NCI-H2196 treated with DMSO at 0.1 percent for 48 hours (cell line): ENCODE data around the gene HLA-DPB1.
"Not testable (repeated sequence)": the region's sequence is repeated elsewhere in the genome, so short reads cannot be mapped to it uniquely, and the experiment has no call there.

ENCODE experiments used
- DNase-seq: peaks from one replicate; lab custom pipeline; 2025; ENCODE audit not compliant: unreplicated experiment; lab: John Stamatoyannopoulos, UW

HLA-DPB1 gene

DNA sequence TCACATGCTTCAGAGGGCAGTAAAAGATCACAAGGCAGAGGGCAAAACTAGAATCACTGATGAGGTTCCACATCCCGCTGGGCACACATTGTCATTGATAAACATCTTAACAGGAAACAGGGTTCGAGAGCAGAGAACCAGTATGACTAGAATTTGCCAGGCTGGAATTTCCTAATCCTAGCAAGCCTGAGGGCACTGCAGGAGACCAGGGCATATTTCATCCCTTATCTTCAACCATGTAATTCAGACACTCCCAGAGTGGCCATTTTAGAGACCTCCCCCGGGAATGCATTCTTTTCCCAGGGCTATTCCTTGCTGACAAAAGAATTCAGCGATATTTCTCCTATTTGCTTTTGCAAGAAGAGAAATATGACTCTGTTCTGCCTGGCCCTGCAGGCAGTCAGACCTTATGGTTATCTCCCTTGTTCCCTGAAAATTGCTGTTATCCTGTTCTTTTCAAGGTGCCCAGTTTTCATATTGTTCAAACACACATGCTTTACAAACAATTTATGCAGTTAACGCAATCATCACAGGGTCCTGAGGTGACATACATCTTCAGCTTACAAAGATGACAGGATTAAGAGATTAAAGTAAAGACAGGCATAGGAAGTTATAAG, 25.4 kb downstream of the HLA-DPB1 start:
- not testable (repeated sequence) for DNase-seq

DNA sequence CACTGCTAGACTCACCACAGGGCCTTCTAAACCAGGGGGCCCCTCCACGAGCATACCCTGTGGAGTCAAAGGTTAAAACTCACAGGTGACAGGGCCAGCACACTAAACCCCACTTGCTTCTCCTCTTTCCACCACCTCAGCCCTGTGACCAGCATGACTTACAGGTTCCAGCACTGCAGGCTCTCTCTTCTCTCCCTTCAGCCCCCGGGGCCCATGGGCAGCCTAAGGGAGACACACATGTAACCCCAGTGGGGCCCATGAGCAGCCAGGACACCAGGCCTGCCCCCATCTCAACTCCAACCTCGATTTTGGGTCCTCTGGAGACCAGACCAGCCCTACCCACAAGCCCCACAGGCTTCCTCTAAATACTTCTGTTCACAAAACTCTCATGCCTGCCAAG, 28.0 kb downstream of the HLA-DPB1 start:
- no peak for DNase-seq

DNA sequence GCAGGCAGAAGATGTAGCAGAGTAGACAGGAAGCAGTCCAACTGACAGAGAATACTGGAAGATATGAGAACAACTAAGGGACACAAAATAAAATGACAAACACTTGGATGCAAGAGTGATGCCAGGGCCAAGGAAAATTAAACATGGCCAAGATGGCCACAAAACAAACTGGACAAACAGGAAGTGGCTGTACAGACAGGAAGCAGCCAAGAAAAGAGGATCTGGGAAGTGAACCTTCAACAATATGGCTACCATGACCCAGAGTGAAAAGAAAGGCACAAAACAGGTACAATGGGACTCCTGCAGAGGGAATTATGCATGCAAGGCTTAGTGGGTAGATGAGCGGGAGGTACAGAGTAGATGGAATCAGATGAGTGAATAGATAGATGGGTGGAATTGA, 29.1 kb downstream of the HLA-DPB1 start:
- DNase-seq: no peak

DNA sequence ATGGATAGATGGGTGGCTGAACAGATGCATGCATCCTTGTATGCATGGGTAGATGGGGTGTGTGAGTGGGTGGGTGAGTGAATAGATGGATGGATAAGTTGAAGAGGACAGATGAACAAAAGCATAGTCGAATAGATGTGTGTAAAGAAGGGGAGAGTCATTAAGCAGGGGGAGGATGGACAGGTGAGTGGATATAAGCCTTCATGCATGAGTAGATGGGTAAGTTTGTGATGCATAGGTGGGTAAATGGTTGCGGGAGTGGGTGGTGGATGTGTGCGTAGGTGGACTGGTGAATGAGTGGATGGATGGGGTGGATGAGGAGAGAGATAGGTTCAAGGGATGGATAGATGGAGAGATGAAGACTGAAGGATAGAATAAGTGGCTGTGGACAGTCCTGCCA, 29.6 kb downstream of the HLA-DPB1 start:
- no peak for DNase-seq

DNA sequence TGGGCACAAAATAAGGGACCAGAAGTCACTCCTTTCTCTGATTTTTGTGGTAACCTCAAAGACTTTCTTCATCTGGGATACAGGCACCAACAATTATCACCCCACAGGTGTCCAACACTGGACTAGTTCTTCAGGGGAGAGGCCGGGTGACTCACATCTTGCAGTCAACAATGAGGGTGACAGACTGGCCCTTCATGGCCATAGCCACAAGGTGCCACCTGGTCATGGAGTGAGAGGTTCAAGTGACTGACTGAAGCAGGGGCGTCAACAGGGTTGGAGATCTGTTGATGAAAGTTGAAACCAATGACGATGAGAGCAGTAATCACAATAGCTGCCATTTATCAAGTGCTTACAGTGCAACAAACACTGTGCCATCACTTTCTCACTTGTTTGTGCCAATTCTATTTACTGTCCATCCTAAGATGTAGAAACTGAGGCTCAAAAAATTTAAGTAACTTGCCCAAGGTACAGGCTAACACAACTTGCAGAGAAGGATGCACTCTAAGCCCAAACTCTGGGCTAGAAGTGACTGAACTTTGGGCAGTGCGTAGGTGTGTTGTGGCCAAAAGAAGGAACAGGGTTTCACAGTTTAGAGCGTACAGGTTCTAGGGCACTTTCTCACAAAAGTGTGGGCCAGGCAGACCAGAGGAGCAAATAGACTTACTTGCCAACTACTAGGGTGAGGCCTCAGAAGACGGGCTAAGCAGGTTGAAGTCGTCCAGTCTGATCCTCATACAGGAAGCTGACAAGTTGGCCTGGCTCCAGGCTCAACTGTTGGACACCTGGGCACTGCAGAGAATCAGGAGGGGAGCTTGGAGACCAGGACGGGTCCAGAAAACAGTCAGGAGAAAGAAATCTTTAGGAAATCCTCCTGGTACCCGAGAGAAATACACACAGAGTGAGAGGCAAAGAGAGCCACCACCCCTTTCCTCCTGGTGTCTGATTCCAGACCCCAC, 30.4 kb downstream of the HLA-DPB1 start:
- DNase-seq: no peak

DNA sequence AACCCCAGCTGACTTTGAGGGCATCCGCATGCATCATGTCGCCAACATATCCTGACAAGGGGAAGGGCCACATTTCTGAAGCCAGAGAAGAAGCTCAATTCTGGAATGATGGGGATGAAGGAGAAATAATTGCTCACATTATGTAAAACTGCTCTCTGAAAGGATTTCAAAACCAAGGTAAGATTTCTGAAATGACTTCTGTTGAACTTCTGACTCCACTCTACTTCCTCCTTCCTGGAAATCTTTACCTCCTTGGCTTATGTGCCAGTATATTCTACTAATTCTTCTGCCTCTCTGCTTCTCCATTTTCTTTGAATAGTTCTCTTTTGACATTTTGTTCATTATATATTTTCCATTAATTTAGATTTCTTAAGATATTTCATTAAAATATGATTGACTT, 31.9 kb downstream of the HLA-DPB1 start:
- DNase-seq: no peak

DNA sequence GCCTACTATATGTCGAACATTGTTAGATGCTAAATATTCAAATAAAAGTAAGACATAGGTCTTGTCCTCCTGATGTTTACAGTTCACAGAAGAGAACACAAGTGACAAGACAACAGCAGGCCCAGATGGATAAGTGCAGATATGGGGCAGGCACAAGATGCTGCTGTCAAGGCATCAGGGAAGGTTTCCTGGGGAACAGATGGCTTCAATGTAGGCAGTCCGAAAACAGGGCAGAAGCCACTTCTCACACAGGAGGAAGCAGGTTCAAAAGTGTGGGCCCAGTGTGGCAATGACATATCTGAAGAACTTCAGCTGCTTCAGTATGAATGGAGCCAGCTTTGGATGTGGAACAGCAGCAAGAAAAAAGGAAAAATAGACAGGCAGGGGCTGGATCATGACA, 32.5 kb downstream of the HLA-DPB1 start:
- DNase-seq: no peak

DNA sequence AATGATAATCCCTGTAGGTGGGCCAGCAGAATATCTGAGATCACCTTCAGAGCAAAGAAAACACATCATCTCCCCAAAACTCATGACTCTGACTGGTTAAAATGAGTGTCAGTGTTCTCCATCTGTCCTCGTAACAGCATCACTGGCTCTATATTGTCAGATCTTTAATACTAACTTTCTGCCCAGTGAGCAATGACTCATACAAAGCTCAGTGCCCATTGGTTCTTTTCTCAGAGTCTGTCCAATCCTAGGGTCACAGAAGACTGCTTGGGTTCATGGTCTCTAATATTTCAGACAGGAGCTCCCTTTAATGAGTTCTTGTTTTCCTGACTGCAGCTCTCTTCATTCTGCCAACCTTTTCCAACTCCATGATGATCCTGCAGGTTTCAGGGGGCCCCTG, 36.4 kb downstream of the HLA-DPB1 start:
- no peak for DNase-seq

DNA sequence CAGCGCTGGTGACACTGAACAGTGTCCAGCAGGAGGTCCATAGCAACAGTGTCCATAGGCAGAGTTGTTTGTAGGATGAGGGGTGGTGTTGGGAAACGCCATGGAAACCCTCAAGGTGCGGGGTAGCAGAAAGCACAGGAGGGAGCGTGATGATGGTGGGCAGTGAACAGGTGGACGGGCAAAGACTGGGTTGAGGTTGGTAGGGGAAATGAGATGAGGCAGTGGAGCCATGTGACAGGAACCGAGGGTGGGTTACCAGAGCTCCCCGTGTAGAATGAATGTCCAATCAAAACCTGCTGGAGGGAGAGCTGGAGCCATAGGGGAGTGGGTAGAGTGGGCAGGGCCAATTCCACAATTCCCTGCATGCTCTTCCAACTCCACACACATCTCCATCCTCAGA, 38.0 kb downstream of the HLA-DPB1 start:
- DNase-seq: no peak

DNA sequence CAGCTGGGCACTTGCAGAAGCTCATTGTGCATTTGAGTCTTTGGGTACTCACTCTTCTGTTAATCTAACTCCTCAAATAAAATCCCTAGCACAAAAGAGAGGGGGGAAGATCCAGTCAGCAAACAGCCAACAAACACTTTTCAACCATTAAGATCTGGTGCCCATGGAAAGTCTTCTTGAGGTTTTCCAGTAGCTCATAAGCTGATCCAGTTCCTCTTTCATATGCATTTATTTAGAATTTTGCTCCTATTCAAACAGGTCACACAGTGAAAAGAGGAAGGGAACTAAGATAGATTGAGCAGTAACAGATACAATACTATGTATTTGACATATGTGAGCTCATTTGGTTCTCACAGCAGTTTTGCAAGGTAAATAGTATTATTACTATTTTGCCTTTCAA, 38.6 kb downstream of the HLA-DPB1 start:
- DNase-seq: no peak

DNA sequence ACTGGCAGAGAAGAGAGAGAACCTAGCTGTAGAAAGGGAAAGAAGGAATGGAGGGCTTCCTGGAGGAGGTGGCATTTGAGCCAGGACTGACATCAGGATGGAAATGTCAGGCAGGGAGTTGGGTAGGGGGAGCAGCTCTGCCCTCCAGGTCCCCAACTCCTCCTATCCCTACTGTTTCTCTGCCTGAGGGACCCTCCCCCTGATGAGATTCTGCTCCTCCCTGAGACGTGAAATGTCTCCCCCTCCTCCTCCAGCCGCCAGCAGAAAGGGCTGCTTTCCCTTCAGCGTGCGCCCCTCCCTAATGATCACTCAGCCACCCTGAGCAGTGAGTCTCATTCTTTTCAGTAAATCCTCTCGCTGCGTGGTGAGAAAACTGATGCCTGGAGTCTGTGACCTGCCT, 40.6 kb downstream of the HLA-DPB1 start:
- DNase-seq: no peak

DNA sequence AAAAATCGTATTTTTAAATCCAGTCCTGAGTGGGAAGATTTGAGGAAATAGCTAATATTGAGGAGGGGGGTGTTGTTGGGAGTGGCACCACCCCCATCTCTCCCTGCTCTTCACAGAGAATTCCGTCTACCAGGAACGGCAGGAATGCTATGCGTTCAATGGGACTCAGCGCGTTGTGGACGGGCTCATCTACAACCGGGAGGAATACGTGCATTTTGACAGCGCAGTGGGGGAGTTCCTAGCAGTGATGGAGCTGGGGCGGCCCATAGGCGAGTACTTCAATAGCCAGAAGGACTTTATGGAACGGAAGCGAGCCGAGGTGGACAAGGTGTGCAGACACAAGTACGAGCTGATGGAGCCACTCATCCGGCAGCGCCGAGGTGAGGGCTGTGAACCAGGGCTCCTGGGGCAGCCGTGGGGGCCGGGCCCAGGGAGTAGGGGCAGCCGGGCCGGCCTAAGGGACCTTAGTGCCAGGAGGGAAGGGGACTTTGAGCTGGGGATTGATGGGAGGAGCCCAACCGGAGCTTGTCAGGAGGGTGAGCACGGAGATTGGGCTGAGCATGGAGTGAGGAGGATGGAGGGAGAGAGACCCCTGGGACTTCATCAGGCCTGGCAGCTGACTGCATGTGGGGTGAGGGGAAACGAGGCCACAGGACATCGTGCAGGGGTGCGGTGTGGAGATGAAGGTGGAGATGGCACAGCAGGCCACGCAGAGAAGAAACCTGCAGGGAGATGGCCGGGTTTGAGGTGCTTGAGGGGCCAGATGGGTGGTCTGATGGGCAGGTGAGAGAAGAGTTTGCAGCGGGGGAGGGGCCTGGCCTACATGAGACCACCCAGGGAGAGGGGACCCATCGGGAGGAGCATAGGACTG, 41.3 kb downstream of the HLA-DPB1 start:
- DNase-seq: no peak

DNA sequence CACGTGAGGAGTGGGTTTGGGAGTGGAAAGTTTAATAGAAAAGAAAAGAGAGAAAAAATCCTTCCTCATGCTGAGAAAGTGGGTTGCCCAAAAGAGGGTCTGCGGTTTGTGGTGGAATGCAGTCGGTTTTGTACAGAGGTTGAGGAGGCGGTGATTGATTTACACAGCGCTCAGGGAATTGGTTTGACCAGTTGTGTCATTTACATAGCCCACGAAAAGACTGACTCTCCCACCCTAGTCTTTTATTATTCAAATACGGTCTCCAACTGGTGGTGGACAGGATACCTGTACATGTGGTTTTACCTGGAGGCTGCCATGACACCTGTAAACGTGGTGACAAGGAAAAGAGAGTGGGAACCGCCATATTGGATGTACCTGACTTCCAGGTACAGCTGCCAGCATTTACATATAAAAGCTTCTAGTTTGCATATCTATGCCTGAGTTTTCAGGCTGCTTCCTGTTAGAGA, 42.1 kb downstream of the HLA-DPB1 start:
- no peak for DNase-seq

DNA sequence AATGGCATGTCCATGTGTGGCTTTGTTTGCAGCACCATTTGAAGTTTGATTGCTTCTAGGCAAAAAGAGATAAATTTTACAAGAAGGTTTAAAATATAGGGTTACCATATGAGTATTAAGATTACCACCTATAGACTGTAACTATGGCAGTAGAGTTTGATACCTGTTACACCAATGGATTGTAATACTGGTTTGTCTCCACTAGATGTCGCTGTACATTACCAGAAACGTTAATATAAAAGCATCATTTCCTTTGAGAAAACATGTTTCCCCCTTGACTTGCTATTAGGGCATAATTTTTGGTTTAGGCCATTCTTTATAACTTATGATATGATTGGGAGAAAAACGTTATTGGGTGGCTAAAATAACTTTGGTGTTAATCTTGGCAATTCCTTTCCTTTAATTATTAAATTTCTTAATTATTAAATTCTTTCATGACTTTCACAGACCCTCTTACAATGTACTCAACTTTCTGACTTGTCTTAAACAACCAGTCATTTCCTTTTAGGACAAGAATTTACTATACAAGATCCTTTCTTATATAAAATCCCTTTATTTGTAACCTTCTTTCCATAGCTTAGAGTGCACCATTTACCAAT, 42.8 kb downstream of the HLA-DPB1 start:
- DNase-seq: peak; percentile 18

DNA sequence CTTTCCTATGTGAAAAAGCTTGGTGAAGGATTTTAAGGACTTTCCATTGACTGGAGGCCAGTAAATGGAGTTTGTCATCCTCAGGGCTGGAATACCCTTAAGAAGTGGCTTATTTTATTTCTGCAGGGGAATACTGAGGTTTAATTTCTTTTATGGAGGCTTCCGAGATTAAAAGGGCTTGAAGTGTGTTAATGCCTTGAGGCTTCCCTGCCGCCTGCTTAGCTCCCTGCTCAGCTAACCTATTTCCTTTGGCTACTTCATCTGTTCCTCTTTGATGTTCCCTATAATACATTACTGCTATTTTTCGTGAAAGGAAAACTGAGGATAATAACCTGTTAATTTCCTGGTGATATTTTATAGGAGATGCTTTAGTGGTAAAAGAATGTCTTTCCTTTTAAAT, 44.2 kb downstream of the HLA-DPB1 start:
- DNase-seq: no peak

DNA sequence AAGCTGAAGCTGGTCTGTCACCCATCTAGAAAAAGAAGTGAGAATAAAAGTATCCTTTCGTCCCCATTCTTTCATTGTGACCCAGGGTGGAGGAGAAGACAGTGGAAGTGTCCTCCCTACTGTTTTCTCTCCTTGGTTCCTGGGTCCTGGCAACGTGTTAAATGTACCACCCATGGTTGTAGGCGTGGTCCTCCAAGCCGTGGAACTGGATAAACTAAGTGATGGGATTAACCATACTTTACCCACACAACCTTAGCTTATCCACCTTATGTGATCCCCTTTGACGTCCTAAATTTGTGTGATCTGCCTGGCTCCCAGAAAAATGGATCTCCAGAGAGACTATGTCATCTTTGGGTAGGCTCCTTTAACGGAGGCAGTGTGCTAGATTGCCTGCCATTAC, 47.4 kb downstream of the HLA-DPB1 start:
- DNase-seq: no peak

DNA sequence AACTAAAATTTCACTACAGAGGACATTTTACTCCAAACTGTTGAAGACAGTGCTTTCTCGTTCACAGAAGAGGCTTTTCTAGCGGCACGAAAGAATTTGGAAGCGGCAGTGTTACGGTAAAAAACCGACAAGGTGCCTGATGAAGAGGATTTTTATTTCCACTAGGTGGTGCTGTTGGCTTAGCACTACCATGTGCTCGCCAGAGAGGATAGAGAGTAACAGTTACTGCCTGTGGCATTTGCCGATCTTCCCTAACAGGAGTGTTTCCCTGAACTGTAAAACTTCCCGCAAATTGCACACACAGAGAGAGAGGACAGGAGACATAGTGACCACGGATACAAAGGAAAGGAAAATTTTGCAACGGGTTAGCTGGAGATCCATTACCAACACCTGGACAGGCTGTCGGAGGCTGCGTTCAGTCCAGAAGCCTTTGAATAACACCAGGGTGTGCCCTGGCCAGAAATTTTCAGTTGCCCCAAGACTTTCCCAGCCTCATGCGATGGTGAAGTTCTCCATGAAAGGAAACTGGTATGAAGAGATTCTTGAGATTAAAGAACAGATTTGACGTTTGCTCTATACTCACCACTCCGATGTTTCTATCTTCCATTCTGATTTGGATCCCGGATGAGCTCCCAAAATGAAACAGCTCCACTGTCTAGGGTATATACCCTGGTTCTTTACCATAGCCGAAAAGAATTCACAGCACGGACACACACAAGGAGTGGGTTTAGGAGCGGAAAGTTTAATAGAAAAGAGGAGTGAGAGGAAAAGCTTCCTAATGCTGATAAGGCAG, 48.1 kb downstream of the HLA-DPB1 start:
- DNase-seq: peak; percentile 13

DNA sequence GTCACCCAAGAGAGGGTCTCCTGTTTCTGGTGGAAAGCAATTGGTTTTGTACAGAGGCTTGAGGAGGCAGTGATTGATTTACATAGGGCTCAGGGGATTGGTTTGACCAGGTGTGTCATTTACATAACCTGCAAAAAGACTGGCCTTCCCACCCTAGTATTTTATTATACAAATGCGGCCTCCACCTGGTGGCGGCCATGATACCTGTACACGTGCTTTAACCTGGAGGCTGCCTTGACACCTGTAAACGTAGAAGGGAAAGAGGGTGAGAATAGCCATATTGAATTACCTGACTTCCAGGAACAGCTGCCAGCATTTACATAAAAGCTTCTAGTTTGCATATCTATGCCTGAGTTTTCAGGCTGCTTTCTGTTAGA, 48.7 kb downstream of the HLA-DPB1 start:
- no peak for DNase-seq

DNA sequence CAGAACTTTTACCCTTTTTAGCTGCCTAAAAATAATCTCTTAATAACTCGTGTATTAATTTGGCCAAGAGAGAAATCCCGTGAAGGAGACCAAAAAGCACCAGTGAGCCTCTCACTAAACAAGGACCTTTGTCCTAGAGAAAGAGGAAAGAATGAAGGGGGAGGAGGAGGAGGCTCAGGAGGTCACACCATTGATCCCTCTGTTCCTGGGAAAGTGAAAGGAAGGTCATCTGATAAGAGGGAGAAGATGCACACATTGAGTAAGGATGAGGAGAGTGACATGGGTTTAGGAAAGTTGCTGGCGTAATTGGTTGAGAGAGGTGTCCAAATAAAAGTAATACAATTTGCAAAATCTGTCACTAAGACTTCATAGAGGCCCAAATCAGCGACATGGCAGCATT, 49.2 kb downstream of the HLA-DPB1 start:
- DNase-seq: no peak

DNA sequence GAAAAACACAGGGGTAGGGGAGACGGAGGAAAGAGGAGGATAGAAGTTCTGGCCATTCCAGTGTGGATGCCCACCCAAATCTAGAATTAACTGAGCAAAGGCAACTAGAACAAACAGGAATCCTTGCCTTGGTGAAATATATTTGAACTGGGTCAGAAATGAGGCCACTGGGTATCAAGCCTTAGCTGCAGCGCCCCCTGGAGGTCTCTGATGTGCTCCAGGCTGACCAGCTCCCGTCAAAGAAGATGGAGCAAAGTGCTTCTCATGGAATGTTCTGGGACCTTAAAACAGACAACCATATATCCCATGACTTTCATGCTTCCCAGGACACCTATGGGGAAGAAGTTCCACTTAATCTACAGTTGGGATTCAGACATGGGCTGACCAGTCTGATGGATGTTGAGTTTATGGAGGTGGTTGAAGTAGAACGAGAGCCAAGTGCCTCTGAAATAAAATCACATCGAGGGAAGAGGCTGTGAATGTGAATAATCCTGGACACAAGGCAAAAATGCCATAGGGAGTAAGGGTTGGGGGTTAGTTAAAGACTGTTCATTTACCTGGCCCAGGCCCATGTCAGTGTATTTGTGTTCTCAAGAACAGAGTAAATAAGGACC, 50.4 kb downstream of the HLA-DPB1 start:
- no peak for DNase-seq
